CD1c-positive myeloid dendritic cell (primary cell): Measurements from ENCODE around the gene NID2.

Experiments
- DNase-seq: peaks from one replicate; pipeline ENCODE4 v3.0.0-alpha.2; 2016; ENCODE audit errors: extremely low spot score

The NID2 gene

GRCh38 chr14:52058341-52058740, 10.5 kb downstream of the NID2 start:
- DNase-seq = no peak

GRCh38 chr14:52055167-52055566, 13.7 kb downstream of the NID2 start:
- DNase-seq = no peak

GRCh38 chr14:52054678-52055077, 14.2 kb downstream of the NID2 start:
- DNase-seq = no peak

GRCh38 chr14:52053044-52053443, 15.8 kb downstream of the NID2 start:
- no peak for DNase-seq

GRCh38 chr14:52052288-52052943, 16.4 kb downstream of the NID2 start:
- DNase-seq = no peak

- DNase-seq = no peak
Observed at GRCh38 chr14:52051871-52052270, 17.0 kb downstream of the NID2 start.

- no peak for DNase-seq
Observed at GRCh38 chr14:52051251-52051650, 17.6 kb downstream of the NID2 start.

- DNase-seq = no peak
Observed at GRCh38 chr14:52049721-52050588, 18.9 kb downstream of the NID2 start.

- no peak for DNase-seq
Observed at GRCh38 chr14:52049271-52049670, 19.6 kb downstream of the NID2 start.

- DNase-seq = no peak
Observed at GRCh38 chr14:52048641-52049204, 20.1 kb downstream of the NID2 start.

GRCh38 chr14:52048116-52048515, 20.7 kb downstream of the NID2 start:
- no peak for DNase-seq

GRCh38 chr14:52046376-52046917, 22.4 kb downstream of the NID2 start:
- no peak for DNase-seq

- DNase-seq = no peak
Observed at GRCh38 chr14:52044791-52045522, 23.9 kb downstream of the NID2 start.

- DNase-seq = no peak
Observed at GRCh38 chr14:52043690-52044089, 25.2 kb downstream of the NID2 start.

GRCh38 chr14:52042371-52043289, 26.2 kb downstream of the NID2 start:
- no peak for DNase-seq

- DNase-seq = no peak
Observed at GRCh38 chr14:52040598-52040997, 28.3 kb downstream of the NID2 start.

- no peak for DNase-seq
Observed at GRCh38 chr14:52039124-52039815, 29.6 kb downstream of the NID2 start.

- no peak for DNase-seq
Observed at GRCh38 chr14:52033101-52033642, 35.7 kb downstream of the NID2 start.

GRCh38 chr14:52032204-52032801, 36.6 kb downstream of the NID2 start:
- DNase-seq = no peak

- DNase-seq = no peak
Observed at GRCh38 chr14:52031781-52032180, 37.1 kb downstream of the NID2 start.
